Loucy (cell line): ENCODE results near the gene NKAP.

ENCODE experiments used
- EZH2phosphoT487 ChIP-seq: fragments of 200-600 bp; IDR thresholded peaks from 2 replicates; pipeline ENCODE4 v1.6.1; 2018; ENCODE audit warnings: antibody characterized with exemption, mild to moderate bottlenecking, moderate library complexity, borderline replicate concordance
- TF ChIP-seq, protein P1 (sequence below): fragments of 200-600 bp; sonication (generic); conservative IDR thresholded peaks from 2 replicates; pipeline ENCODE4 v1.5.1; 2014; ENCODE audit warnings: mild to moderate bottlenecking, antibody characterized with exemption, low read length

DNA sequence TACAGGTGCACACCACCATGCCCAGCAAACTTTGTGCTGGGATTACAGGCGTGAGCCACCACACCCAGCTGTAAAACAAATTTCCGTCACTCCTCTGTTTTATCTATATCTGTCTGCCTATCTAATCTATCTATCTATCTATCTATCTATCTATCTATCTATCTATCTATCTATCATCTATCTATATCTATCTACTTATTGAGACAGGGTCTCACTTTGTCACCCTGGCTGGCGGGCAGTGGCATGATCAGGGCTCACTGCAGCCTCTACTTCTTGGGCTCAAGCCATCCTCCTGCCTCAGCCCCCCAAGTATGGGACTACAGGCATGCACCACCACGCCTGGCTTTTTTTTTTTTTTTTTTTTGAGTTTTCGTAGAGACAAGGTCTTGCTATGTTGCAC is 27.2 kb downstream of the NKAP start:
- TF ChIP-seq EZH2phosphoT487, result no peak
- TF ChIP-seq, protein P1, sequence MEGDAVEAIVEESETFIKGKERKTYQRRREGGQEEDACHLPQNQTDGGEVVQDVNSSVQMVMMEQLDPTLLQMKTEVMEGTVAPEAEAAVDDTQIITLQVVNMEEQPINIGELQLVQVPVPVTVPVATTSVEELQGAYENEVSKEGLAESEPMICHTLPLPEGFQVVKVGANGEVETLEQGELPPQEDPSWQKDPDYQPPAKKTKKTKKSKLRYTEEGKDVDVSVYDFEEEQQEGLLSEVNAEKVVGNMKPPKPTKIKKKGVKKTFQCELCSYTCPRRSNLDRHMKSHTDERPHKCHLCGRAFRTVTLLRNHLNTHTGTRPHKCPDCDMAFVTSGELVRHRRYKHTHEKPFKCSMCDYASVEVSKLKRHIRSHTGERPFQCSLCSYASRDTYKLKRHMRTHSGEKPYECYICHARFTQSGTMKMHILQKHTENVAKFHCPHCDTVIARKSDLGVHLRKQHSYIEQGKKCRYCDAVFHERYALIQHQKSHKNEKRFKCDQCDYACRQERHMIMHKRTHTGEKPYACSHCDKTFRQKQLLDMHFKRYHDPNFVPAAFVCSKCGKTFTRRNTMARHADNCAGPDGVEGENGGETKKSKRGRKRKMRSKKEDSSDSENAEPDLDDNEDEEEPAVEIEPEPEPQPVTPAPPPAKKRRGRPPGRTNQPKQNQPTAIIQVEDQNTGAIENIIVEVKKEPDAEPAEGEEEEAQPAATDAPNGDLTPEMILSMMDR, result no peak
